ENCODE data around the gene CDCA4. TPM values are rescaled to one million over a fixed set of nuclear protein-coding genes. Genes with fewer than 3 reads are reported as not detected.

CDCA4 gene
- total and polyA plus RNA-seq, 3 donors from 2014 or later = 18.3 to 27.5 (median 26.2) TPM

DNA sequence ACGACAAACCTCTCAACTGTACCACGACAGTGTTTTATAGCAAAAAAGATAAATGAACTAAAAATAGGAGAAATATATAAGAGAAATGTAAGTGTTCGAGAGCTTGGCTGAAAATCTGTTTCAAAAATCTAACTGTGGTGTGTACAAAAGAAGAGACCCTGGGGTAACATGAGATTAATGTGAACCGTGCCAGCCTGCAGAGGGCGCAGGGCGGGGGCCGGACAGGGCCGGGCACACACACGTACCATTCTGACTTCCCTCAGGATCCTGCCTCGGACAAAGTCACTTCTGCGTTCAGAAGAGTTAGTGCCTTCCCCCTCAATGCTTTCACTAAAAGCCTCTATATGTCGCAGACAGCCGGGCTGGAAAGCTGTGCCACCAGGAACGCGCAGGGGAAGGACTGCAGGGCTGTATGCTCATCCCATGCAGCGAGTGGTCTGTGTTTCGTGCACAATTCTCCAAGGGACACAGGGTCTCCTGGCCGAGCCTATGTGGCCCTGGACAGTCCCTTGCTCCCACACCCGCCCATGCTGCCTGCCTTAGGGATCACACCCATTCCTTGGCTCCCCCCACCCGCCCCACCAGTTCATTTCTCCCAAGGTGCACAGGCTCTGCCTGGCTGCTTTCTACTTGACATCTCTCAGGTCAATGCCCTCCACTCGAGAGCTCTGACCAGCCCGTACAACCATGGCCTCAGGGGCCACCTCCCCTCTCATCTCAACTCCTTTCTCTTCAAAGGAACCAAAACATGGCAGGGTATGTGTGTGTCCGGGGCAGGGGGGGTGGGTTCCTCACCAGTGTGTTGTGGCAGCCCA lies 8.5 kb downstream of the CDCA4 start:
- 84 to 88% methylated on average over 19 to 23 of the region's 23 CpGs for WGBS, 2 donors
- Histone ChIP-seq H3K27me3 (no peaks in the 10 kb centered on the region), H3K27ac (no peak overlapping the region), H3K4me3 (no peak overlapping the region), H3K36me3 (ENCODE audit: low read depth, missing control alignments) (no peaks in the 10 kb centered on the region), H3K9me3 (no peaks in the 10 kb centered on the region), H3K4me1 (no peaks in the 10 kb centered on the region)
- intact Hi-C loops (cut with DNase I; ENCODE audit: low total_unique reads) = no loop called here
- no peak for DNase-seq
- TF ChIP-seq, protein P1, sequence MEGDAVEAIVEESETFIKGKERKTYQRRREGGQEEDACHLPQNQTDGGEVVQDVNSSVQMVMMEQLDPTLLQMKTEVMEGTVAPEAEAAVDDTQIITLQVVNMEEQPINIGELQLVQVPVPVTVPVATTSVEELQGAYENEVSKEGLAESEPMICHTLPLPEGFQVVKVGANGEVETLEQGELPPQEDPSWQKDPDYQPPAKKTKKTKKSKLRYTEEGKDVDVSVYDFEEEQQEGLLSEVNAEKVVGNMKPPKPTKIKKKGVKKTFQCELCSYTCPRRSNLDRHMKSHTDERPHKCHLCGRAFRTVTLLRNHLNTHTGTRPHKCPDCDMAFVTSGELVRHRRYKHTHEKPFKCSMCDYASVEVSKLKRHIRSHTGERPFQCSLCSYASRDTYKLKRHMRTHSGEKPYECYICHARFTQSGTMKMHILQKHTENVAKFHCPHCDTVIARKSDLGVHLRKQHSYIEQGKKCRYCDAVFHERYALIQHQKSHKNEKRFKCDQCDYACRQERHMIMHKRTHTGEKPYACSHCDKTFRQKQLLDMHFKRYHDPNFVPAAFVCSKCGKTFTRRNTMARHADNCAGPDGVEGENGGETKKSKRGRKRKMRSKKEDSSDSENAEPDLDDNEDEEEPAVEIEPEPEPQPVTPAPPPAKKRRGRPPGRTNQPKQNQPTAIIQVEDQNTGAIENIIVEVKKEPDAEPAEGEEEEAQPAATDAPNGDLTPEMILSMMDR (IDR thresholded peaks at IDR 0.05) = no peak
- TF ChIP-seq POLR2A (IDR thresholded peaks at IDR 0.05) = no peak

DNA sequence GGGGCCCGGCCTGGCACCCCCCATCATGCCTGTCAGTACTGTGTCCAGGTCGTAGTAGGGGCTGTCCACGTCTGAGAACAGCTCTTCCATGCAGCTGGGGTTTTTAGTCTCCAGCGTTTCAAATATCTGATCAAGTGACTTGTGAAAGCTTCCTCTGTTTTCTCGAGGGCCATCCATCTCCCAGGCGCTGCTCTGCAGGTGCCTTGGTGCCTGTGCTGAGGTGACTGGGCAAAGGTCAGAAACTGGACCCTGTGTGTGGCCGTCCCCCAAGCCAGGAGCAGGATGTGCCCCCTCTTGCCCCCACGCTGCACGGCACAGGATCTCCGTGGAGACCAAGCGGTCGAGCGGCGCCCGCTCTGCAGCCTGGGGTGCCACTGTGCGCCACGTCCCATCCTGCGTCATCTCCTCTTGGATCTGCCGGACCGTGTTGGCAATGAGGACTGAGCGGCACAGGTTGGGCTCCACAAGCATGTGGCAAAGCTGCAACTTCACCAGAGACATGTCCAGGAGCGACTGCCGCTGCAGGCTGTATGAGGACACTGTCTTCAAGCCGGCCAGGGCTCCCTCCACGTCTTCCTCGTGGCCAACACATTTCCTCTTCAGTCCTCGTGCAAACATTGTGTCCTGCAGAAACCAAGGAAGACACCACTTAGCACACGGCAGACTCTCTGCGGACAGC lies 9.4 kb downstream of the CDCA4 start:
- no peaks in the 10 kb centered on the region for H3K9me3 ChIP-seq
- H3K27ac ChIP-seq = no peak overlapping the region
- no peaks in the 10 kb centered on the region for H3K4me1 ChIP-seq
- no peak overlapping the region for H3K4me3 ChIP-seq
- H3K27me3 ChIP-seq = no peaks in the 10 kb centered on the region
- DNase-seq = no peak
- WGBS, 2 donors = 89 to 91% methylated on average over 29 of the region's 29 CpGs
- TF ChIP-seq POLR2A (IDR thresholded peaks at IDR 0.05) = no peak
- TF ChIP-seq, protein P1 (IDR thresholded peaks at IDR 0.05) = no peak
- intact Hi-C loops (cut with DNase I; ENCODE audit: low total_unique reads) = no loop called here
- no peaks in the 10 kb centered on the region for H3K36me3 ChIP-seq (ENCODE audit: low read depth, missing control alignments)

DNA sequence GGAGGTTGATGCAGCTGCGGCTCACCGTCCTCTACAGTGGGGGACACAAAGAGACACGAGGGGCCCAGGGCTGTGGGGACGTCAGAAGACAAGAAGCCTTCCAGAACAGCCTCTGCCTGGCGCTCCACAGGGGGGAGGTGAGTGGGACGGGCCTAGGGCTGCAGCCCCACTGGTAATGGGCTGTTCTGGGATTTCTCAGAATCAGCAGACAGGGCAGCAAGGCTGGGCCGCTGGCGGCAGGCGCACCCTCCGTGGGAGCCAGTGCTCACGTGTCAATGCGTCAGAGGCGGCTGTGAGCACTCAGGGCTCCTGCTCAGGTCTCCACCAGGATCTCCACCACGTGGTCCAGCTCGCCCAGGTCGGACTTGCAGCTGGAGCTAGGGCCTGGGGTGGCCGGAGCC lies 10.0 kb downstream of the CDCA4 start:
- no peaks in the 10 kb centered on the region for H3K27me3 ChIP-seq
- 79 to 82% methylated on average over 13 to 17 of the region's 17 CpGs for WGBS, 2 donors
- no peaks in the 10 kb centered on the region for H3K9me3 ChIP-seq
- no peaks in the 10 kb centered on the region for H3K36me3 ChIP-seq (ENCODE audit: low read depth, missing control alignments)
- no peak for TF ChIP-seq POLR2A (IDR thresholded peaks at IDR 0.05)
- TF ChIP-seq, protein P1 (IDR thresholded peaks at IDR 0.05) = no peak
- no peak overlapping the region for H3K4me3 ChIP-seq
- DNase-seq = no peak
- intact Hi-C loops (cut with DNase I; ENCODE audit: low total_unique reads) = no loop called here
- no peaks in the 10 kb centered on the region for H3K4me1 ChIP-seq
- no peak overlapping the region for H3K27ac ChIP-seq

DNA sequence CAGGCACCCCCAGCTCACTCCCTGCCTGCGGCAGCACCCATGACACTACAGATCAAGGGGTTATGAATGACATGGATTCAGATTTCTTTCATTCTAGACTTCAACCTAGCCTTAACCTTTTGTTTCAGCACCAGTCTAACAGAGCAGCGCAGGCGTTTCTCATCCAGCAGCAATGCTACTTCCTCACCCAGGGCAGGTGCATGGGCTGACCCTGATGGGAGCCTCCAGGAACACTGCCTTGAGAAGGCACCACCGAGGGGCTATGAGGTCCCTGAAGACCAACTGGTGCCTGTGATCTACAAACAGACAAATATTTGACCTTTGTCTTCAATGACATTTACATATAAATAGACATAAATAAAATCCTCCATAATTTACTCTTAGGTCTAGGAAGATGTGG lies 10.8 kb downstream of the CDCA4 start:
- no peaks in the 10 kb centered on the region for H3K36me3 ChIP-seq (ENCODE audit: low read depth, missing control alignments)

More for the DNA sequence above, 10.8 kb downstream of the CDCA4 start:
- Histone ChIP-seq H3K27ac (no peak overlapping the region), H3K4me1 (no peaks in the 10 kb centered on the region), H3K9me3 (no peaks in the 10 kb centered on the region), H3K4me3 (no peak overlapping the region), H3K27me3 (no peaks in the 10 kb centered on the region)
- TF ChIP-seq, protein P1 (IDR thresholded peaks at IDR 0.05) = no peak
- TF ChIP-seq POLR2A (IDR thresholded peaks at IDR 0.05) = no peak
- WGBS, 2 donors = 86 to 87% methylated on average over 4 of the region's 4 CpGs
- intact Hi-C loops (cut with DNase I; ENCODE audit: low total_unique reads) = no loop called here
- DNase-seq = no peak

All from testis (tissue), 3 donors.